NCI-H2196 treated with DMSO at 0.1 percent for 48 hours (cell line): ENCODE results near the gene CMTM5.

Experiments
- DNase-seq: peaks from one replicate; lab custom pipeline; 2025; ENCODE audit not compliant: unreplicated experiment; lab: John Stamatoyannopoulos, UW

The CMTM5 gene

DNA sequence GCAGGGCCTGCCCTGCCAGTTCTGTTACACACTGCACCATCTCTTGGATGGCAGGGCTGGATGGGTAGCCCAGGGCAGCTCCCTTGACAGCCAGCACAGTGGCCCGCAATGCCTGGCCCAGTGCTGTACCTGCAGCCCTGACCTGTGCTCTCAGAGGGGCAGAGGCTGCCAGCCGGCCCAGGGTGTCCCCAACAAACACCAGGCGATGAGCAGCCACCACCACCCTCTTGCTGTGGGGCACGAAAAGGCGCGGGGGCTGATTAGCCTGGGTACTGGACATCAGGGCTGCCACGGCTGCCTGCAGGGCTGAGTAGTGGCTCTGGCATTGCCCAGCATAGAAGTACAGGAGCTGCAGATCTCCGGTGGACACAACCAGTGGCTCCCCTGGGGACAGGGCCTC, 19.6 kb upstream of the CMTM5 start:
- no peak for DNase-seq

GRCh38 chr14:23358042-23358441, 18.8 kb upstream of the CMTM5 start:
- DNase-seq: no peak

- no peak for DNase-seq
These were observed 18.2 kb upstream of the CMTM5 start for GRCh38 chr14:23358553-23359166.

DNA sequence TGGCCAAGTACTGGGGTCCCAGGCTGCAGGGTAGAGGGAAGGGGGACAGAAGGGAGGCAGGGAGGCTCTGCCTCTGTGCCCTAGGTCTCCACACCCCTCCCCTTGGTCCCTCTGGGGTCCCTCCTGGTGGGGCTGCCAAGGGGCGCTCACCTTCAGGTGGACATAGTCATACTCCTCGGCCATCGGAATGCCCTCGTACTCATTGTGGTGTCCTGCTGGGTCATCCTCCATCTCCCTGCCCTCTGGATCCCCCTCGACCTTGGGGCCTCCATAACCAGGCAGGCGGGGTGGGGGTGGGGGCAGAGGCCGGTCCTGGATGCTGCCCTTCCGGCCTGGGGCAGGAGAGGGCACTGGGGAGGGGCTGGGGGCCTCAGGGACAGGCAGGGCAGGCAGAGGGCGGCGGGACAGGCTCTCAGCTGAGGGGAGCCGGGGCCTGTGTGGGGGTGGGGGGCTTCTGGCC, 17.6 kb upstream of the CMTM5 start:
- DNase-seq: no peak

DNA sequence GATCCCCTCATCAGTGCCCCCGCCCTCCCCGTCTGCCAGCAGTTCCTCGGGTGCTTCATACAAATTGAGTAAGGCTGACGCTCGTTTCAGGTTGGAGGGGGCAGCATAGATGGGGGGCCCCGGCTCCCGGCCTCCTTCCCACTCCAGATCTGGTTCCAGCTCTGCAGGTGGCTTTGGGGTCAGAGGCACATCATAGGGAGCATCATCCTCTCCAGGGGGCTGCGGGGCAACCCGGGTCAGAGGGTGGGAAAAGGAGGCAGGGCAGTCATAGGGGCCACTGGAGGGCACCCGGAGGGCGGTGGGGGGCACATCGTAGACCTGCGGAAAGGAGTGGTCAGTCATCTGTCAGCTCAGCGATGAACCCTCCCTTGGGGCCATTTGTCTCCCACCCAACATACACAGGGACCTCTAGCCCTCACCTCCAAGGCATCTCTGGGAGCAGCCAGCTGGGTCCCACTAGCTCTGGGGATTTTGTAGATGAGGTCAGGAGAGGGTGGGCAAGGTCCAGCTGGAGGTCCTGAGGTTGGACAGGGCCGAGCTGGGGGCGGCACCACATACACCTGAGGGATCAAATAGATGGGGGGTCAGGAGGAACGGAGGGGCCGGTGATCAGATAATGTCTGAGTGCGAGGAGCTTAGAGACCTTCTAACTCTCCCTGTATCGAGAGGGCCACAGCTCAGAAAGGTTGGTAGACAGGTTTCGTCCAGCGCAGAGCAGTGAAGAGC, 17.0 kb upstream of the CMTM5 start:
- DNase-seq: no peak

- no peak for DNase-seq
These were observed 16.4 kb upstream of the CMTM5 start for GRCh38 chr14:23360496-23360895.

GRCh38 chr14:23361320-23361719, 15.5 kb upstream of the CMTM5 start:
- DNase-seq: no peak

GRCh38 chr14:23361763-23362162, 15.1 kb upstream of the CMTM5 start:
- DNase-seq: no peak

DNA sequence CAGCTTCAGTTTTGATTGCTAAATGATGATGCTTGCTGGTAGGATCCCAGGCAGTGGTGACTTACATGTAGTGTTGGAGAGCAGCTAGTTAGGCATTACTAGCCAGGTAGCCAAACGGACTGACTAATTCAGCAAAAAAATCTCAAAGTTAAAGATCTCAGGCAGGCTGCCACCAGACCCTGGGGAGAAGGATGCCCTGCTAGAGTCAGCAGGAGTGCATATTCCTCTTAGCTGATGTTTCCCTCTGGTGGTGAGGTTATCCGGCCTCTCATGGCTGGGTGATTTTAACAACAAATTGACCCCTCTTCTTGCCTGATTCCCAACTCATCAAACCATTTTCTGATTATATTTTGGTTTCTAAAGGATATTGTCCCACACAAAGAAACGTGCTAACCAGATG, 14.6 kb upstream of the CMTM5 start:
- DNase-seq: no peak

DNA sequence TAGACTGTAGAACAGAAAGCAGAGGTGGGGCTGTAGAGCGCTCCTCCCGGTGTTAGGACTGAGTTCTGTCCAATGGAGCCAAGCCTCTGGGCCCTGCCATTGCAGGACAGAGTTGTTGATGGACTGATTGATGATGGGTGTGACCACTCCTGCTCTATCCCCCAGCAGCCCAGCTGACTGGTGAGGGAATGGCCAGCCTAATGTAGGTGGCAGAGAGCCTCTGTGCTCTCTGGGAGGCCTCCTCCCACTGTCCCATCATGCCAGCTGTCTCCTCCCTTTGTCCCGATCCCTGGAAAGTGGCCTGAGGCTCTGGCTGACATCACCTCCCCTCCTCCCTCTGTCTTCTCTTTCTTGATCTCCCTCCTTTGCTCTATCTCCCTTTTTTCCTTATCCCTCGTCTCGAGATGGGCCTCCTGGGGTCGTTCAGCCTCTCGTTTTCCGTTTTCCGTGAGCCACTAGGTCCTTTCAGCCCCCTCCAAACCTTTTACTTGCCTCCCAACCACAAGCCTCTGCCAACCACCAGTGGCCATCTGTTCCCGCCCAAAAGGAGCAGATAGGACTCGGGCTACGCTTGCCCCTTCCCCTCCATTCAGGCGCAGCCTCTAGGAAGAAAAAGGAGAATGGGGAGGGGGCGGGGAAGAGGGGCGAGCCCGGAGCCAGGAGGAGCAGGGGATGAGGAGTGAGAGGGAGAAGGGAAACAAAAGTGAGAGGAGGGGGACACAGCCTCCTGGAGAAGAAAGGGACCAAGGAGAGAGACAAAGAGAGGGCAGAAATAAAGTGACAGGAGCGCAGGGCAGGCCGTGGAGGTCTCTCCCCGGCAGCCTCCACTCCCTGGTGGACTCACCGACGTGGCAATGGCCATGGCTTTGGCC, 12.4 kb upstream of the CMTM5 start:
- peak; percentile 23 for DNase-seq

- no peak for DNase-seq
These were observed 11.7 kb upstream of the CMTM5 start, which contains the start of gene EFS for GRCh38 chr14:23365036-23365731. Gene EFS (minus strand): TSS chr14:23365172. CDS start chr14:23365025, 147 bp downstream.

- DNase-seq: peak; percentile 33
These were observed 11.0 kb upstream of the CMTM5 start for GRCh38 chr14:23365732-23366425.

DNA sequence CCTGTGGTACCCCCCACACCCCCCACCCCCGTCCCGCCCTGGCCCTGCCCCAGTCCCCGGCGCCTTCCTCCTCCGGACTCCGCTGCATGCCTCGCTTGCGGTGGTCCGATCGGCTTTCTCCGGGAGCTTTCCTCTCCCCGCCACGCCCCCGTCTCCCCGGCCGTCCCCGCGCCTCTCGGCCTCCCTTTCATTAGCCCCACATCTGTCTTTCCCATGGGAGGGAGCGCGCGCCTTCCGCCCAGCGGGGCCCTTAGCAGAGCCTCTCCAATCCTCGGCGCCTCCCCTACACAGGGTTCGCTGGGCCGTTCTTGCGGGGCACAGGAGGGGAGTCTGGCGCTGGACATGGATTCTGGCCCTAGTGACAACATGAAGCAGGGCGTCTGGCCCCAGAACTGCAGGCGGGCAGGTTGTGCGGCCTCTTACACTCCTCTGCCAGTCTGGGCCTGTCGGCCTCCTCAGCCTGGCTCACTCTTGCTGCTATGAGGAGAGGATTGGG, 10.4 kb upstream of the CMTM5 start:
- peak; percentile 33 for DNase-seq

- DNase-seq: no peak
These were observed 6.6 kb upstream of the CMTM5 start for GRCh38 chr14:23370221-23370620.

GRCh38 chr14:23371865-23372264, 5.0 kb upstream of the CMTM5 start:
- DNase-seq: no peak

GRCh38 chr14:23372509-23372908, 4.3 kb upstream of the CMTM5 start, which contains the start of gene IL25:
Gene IL25 (plus strand): TSS chr14:23372809.
- DNase-seq: no peak

GRCh38 chr14:23373041-23373440, 3.8 kb upstream of the CMTM5 start:
- no peak for DNase-seq

DNA sequence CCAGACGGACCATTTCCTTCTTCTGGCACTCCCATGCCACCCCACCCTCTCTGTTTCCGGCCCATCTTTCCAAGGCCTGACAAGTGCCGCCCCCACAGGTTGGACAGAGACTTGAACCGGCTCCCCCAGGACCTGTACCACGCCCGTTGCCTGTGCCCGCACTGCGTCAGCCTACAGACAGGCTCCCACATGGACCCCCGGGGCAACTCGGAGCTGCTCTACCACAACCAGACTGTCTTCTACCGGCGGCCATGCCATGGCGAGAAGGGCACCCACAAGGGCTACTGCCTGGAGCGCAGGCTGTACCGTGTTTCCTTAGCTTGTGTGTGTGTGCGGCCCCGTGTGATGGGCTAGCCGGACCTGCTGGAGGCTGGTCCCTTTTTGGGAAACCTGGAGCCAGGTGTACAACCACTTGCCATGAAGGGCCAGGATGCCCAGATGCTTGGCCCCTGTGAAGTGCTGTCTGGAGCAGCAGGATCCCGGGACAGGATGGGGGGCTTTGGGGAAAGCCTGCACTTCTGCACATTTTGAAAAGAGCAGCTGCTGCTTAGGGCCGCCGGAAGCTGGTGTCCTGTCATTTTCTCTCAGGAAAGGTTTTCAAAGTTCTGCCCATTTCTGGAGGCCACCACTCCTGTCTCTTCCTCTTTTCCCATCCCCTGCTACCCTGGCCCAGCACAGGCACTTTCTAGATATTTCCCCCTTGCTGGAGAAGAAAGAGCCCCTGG, 1.2 kb upstream of the CMTM5 start:
- no peak for DNase-seq

GRCh38 chr14:23377198-23377550, 328 bp downstream of the CMTM5 start:
- DNase-seq: no peak
